NOMO-1 treated with DMSO at 0.1 percent for 48 hours (cell line): Measurements from ENCODE around the gene ZNF20.
A peak's percentile ranks its signal among the peaks of the same experiment; 100 is the strongest.

Source experiments
- DNase-seq: peaks from one replicate; lab custom pipeline; 2025; ENCODE audit not compliant: unreplicated experiment; lab: John Stamatoyannopoulos, UW

The ZNF20 gene

DNA sequence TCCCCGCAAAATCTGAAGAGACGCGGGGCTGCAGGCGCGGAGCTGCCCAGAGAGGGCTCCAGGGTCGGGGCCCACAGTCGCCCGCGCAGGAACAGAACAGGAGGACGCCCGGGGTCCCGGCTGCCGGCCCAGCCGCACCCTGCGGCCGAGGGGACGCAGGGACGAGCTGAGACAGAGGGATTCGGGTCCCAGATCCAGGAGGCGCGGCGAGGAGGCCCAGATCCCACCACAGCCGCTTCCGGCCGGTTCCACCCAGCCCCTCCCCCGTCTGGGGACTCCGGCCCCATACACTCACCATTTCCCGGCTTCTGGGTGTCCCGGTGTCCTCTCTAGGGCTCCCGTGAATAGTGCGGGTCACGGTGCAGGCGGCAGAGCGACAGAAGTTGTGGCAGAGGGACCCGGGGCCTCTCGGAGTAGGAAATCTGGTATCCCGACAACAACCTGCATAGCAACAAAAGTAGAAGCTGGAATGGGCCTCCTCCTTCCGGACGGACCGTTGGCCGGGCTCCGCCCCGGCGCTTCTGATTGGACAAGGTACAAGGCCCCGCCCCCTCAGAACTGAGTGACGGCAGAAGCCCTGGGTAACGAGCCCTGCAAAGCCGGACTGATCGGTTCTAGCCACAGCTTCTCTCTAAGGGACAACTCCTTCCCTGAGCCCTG lies at the start of gene ZNF20:
ZNF20 (minus strand) TSS at position 466 of the 660 bp plus-strand sequence; CDS start at position 298, 168 bp downstream.
- DNase-seq = peak; percentile 92

DNA sequence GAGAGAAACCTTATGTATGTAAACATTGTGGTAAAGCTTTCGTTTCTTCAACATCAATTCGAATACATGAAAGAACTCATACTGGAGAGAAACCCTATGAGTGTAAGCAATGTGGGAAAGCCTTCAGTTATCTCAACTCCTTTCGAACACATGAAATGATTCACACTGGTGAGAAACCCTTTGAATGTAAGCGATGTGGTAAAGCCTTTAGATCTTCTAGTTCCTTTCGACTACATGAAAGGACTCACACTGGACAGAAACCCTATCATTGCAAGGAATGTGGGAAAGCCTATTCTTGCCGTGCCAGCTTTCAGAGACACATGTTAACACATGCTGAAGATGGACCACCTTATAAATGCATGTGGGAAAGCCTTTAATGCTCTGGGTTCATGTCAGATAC lies 47.5 kb upstream of the ZNF20 start:
- no peak for DNase-seq

DNA sequence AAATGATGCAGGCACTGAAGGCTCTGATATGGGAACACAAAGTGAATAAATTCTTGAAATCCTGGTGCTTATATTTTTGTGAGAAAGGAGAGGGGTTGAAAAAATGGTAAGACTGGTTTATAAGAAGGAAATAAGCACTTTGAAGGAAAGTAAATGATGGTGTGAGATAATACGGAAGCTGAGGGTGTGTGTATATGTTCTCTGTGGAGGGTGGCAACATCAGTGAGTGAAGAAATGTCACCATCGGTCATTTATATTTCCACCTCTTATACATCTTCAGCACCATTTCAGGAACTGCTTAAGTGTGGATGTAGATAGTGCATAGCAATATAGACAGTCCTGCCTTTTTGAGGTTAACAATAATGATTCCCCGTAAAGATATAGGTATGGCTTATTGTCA lies 40.2 kb upstream of the ZNF20 start:
- DNase-seq = no peak

DNA sequence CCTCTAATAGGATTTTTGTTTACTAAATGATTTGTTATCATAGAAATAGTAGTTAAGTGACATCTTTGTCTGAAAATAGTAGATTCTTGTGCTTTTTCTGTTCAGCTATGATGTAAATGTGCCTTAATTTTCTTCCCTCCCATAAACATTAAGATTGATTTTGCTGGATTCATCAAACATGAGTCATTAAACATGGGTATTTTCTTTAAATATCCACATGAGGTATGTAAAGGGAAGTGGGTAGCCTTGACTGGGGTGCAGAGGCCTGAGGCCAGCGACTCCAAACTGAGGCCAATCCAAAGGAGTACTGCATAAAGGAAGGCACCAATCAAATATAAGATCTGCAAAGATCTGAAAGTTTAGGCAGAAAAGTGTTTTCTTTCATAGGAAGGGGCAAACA lies 26.5 kb upstream of the ZNF20 start:
- DNase-seq = no peak

DNA sequence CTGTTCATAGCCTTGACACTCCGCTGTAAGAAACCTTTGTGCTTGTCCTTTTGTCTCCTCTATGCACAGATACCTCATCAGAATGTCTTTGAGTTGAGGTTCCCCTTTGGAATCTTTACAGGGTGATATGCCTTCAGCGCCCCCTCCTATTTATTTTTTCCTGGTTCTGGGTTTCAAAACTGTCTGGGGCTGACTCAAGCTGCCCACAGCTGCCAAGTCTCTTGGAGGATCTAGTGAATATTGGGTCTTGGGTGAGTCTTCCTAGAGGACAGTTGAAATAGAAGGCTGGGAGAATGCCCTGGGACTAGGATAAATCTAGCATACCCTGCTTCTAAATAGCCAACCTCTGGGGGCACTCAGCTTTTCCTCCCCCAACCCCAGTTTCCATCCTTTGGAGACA lies 23.7 kb upstream of the ZNF20 start:
- DNase-seq = no peak

DNA sequence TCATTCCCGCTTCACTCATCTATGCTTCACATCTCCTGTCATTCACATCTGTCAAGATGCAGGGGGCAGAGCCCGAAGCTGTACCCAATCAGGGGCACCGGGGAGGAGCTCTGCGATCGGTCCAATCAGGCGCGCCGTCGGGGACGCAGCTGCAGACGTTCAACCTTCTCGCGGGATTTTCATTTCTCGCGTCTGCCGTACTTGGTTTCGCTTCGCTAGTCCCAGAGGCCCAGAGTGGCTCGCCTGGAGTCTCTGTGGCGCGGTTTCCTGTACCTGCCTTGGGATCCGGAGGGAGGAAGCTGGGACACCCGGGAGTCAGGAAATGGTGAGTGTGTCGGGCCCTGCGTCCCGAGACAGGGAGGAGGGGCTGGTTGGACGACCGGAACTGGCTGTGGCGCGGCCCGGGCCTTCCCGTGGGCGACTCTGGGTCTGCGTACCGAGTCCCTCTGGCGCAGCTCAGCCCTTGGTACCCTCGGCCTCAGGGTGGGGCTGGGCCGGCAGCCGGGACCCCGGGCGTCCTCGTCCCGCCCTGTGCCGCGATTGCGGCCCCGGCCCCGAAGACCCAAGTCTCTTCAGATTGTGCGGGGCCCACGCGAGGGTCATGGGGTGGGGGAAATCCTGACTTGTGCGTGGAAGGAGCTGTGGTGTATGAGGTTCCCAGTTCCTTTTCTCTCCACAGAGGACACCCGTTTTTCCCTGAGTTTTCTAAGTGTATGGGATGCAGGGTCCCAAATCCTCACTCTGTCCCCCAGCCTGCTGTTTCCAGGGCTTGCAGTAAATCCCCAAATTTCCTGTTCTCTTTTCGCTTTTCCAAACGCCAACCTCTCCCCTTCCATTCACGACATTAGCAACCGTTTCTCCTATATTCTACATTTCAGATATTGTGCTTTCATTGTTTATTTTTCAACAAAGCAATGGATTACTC lies 23.0 kb upstream of the ZNF20 start, which contains the start of gene ZNF136:
ZNF136 (plus strand) TSS at position 215 of the 925 bp plus-strand sequence; CDS start at position 323, 108 bp downstream.
- peak; percentile 92 for DNase-seq

DNA sequence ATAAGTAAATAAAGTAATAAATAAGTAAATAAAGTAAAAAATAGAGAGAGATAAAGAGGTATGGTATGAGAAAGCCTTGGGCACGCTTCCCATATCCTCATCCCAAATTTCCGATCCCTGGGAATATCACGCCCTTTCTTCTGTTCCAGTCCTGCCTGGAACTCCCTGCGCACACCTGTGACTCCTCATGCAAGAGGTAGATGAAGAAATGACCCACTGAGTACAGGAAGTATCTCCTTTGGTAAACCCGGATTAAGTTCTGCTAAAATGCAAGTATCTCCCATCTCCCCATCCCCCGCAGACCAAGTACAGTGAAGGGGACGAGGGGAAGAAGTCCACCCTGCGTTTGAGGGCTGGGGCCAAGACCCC lies 22.3 kb upstream of the ZNF20 start:
- no peak for DNase-seq

DNA sequence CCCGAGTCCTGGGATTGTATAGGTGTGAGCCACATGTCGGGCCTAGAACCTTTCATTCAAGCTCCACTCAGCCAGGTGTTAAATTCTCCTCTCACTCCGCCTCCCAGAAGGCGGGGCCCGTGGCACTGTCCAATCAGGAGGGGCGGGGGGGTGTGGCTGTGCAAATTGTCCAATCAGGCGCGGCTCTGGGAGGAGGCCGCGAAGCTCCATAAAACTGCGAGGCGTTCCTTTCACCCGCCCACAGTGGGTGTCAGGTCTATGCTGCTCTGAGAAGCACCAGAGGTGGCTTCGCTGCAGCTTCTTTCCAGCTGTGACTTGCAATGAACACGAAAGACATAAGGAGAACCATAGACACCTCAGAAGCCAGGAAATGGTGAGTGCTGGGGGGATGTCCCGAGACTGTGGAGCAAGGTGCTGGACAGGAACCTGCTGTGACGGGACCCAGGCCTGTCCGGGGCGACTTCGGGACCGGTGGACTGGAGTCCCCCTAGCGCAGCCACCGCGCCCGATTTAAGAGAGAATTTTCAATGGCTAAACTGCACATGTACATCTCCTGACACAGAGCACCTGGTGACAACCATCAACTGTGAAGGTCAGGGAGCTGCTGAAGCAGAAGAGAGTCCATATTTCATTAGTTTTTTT lies 19.7 kb upstream of the ZNF20 start:
- no peak for DNase-seq

DNA sequence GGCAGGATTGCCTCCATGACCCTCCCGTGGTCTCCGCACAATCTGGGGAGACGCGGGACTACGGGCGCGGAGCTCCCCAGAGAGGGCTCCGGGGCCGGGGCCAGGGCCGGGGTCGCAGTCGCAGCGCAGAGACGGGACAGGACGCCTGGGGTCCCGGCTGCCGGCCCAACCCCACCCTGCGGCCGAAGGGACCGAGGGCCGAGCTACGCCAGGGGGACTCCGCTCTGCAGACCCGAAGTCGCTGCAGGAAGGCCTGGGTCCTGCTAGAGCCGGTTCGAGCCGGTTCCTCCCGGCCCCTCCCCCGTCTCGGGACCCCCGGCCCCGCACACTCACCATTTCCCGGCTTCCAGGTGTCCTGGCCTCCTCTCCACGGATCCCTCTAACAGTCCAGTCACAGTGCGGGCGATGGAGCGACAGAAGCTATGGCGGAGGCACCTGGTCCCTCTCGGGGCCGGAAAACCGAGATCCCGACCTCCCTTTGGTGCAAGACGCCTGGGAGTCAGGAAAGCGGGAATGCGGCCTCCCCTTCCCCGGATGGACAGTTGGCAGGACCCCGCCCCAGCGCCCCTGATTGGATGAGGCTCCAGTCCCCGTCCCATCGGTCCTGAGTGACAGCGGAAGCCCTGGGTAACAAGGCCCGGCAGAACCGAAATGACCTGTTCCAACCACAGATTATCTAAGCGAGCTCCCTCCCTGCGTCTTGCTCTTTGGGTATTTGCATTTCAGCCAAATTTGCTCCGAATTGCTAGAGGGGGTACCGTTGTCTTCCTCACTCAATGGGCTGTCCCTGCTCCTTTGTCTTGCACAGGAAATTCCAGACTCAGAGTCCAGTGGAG lies 16.3 kb upstream of the ZNF20 start, which contains the start of gene ZNF625:
ZNF625 (minus strand) TSS at position 512 of the 836 bp plus-strand sequence; CDS start at position 336, 176 bp downstream.
- no peak for DNase-seq

DNA sequence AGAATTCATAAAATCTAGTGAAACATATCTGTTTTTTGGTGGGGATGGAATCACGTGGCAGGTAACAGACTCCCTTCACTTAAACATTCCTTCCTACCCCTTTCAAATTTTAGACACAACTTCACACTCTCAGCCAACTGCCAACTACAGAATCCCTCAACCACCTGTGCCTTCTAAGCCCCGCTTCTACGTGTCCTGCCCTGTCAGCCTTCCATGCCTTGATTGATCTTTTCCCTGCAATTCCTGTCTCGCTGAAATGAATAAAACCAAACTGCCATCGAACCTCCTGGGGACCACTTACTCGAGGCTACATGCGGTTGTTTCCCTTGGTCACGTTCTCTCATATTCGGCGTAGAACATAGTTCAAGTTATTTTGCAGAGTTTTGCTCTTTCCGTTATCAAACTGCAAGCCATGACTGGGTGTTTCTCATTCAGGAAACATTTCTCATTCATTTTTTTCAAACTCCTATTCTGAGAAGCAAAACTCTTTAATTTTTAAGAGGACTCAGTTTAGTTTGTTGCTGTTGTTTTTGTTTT lies 15.2 kb upstream of the ZNF20 start:
- no peak for DNase-seq

DNA sequence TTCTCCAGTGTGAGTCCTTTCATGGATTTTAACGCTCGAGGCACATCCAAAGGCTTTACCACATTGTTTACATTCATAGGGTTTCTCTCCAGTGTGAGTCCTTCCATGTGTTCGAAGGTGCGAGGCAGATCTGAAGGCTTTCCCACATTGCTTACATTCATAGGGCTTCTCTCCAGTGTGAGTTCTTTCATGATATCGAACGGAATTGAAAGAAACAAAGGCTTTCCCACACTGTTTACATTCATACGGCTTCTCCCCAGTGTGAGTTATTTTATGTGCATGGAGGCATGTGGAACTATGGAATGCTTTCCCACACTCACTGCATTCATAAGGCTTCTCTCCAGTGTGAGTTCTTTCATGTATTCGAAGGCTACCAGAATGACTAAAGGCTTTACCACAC lies 5.2 kb upstream of the ZNF20 start:
- DNase-seq = no peak

DNA sequence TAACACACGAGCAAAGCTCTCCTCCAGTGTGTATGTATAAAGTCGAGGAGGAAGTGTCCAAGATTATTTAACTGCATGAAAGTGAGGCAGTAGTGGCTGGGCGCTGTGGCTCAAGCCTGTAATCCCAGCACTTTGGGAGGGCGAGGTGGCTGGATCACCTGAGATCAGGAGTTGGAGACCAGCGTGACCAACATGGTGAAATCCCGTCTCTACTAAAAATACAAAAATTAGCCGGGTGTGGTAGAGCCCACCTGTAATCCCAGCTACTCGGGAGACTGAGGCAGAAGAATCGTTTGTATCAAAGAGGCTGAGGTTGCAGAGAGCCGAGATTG lies 1.2 kb upstream of the ZNF20 start:
- DNase-seq = no peak

DNA sequence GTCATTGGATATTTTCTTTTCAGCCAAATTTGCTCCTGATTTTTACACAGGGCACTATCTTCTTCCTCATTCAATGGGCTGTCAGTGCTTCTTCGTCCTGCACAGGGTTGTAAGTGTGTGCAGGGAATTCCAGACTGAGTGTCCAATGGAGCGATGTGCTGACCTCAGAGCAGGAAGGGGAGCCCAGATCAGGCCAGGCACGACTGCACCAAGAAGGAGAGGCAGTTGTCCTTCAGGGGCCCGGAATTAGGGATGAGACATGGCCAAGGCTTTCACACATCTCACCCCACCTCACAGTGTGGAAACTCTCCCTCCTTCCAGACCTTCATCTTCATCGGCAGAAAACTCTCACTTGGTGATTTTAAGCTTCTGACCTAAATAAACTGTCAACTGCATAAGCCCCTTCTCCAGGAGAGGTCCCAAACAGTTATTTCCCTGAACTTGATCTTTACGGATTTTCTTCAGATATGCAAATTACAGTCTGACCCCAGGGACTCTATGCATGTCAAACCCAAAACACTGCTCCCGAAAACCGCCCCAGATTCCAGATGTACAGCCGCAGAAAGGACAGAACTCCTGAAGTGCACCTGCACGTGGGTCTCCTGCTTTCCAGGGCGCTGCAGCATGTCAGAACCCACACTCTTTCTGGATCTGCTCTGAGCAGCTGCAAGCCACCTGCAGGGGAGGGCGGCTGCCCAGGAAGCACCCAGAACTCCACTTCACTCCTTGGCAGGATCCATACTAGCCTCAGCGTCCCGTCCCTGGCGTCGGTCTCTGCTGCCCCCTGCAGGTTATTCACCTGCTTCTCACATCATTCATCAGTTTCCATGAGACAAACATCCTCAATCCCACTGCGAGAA lies 625 bp upstream of the ZNF20 start:
- DNase-seq = peak; percentile 85

DNA sequence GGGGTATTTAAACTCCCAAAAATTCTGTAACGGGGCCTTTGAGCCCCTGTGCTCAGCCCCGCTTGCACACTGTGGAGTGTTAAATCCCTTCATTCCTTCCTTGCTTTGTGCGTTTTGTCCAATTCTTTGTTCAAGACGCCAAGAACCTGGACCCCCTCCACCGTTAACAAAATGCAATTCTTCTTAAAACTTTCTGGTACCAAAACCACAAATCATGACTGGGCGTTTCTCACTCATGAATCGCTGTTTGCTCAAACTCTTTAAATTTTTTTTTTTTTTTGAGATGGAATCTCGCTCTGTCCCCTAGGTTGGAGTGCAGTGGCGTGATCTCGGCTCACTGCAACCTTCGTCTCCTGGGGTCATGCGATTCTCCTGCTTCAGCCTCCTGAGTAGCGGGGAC lies 881 bp downstream of the ZNF20 start:
- no peak for DNase-seq

DNA sequence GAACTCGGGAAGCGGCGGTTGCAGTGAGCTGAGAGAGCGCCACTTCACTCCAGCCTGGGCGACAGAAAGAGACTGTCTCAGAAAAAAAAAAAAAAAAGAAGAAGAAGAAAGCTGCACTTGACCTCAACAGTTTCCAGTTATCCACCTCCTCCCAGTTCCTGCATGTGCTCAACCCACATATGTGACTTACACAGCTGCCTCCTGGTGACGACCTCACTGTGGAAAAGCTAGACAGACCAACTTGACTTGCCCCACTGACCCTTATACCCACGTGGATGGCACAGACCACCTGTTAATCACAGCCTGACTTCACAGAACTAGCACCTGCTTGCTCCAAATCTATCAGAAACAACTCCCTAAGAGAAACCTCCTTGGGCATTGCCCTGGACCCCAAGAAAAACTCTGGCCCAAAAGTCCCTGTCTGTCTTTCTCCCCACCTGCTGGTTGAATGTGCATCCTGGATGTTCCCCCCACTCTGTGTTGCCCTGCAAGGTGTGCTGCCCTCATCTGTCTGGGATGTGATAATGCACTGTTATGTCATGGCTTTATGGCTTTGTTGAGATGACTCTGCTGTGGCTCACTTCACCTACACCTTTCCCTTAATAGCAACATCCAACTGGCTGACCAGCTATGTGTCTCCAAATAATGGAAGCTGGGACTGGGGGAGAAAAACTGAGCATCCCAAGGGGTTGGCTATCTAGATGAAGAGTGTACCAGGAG lies 2.8 kb downstream of the ZNF20 start:
- DNase-seq = no peak

DNA sequence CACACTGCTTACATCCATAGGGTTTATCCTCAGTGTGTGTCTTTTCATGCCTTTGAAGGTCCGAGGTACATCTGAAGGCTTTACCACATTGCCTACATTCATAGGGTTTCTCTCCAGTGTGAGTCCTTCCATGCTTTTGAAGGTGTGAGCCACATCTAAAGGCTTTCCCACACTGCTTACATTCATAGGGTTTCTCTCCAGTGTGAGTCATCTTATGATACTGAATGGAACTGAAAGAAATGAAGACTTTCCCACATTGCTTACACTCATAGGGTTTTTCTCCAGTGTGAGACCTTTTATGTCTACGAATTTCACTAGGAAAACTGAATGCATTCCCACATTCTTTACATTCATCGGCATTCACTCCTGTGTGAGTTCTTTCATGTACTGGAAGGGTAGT lies 7.1 kb downstream of the ZNF20 start:
- DNase-seq = no peak

DNA sequence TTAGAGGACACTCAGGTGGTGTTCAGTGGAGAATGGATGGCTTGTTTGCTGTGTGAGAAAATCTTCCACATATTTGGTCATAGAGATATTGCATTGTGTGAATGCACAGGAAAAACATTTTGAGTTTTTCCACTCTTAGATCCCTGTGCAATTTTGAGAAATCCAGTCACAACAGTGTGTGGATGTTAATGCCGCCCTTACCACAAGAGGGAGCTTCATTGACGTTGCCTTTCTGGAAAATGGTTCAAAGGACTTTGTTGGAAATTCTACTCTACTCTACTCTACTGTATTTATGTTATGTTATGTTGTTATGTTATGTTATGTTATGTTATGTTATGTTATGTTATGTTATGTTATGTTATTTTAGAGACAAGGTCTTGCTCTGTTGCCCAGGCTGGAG lies 13.4 kb downstream of the ZNF20 start:
- no peak for DNase-seq

DNA sequence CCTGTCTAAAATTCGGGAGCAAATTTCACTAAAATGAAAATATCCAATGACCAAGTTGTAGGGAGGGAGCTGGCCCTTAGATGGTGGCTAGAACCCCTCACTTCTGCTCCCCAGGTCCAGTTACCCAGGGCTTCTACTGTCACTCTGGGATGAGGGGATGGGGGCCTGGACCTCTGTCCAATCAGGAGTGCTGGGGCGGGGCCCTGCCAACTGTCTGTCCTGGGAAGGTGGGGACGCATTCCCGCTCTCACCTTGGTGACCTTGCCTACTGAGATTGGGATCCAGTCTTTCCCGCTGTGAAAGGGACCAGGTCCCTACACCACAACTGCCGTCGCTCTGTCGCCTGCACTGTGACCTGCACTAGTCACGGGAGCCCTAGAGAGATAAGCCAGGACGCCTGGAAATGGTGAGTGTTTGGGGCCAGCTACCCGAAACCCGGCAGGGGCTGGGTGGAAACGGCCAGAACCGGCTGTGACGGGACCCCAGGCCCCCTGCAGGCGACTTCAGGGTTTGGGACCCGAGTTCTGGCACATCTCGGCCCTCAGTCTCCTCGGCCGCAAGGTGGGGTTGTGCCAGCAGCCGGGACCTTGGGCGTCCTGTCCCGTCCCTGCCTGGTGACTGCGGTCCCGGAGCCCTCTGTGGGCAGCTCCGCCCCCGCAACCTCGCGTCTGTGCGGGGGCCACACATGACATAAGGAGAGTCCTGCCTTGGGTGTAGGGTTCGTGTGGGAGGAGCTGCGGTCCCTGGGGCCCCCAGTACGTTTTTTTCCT lies 22.8 kb downstream of the ZNF20 start:
- no peak for DNase-seq
